ENCODE measurements around the gene CTIF.

DNA sequence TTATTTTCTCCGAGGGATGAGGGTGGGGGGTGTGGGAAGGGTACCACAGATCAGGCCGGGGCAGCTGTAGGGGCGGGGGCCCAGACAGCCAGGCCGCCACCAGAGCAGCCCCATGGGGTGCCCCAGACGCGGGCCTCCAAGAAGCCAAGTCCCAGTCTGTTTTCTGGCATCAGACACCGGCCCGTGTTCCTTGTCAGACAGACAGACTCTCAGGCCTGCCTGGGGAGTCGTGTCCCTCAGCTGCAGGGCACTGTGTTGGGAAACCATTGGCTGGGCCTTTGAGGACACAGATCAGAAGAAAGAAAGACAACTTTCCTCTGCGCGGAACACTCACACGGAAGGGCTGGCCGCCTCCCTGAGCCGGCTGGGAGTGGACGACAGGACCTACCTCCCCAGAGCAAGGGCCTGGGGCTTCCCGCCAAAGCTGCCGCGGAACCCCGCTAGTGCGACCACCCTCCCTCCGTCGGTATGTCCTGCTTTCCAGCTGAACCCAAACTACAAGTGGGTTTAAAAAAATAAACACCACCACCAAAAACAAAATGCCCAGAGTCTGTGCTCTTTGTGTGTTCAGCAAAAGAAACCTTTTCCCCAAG is 323.9 kb downstream of the CTIF start:
- TF ChIP-seq CTCF (conservative IDR thresholded peaks at IDR 0.05; ENCODE audit: low read depth in 2 of 2) (no peak), EZH2 (IDR thresholded peaks at IDR 0.05; ENCODE audit: low read depth, unreplicated experiment) (no peak), NANOG (IDR thresholded peaks at IDR 0.05; ENCODE audit: borderline replicate concordance) (no peak), EZH2phosphoT487 (IDR thresholded peaks at IDR 0.05; ENCODE audit: unreplicated experiment) (no peak), POLR2AphosphoS5 (IDR thresholded peaks at IDR 0.05; ENCODE audit: low read depth) (no peak), CREB1 (CRISPR knock-in tag; IDR thresholded peaks at IDR 0.05; ENCODE audit: low read depth) (no peak)
- TF ChIP-seq, protein P1, sequence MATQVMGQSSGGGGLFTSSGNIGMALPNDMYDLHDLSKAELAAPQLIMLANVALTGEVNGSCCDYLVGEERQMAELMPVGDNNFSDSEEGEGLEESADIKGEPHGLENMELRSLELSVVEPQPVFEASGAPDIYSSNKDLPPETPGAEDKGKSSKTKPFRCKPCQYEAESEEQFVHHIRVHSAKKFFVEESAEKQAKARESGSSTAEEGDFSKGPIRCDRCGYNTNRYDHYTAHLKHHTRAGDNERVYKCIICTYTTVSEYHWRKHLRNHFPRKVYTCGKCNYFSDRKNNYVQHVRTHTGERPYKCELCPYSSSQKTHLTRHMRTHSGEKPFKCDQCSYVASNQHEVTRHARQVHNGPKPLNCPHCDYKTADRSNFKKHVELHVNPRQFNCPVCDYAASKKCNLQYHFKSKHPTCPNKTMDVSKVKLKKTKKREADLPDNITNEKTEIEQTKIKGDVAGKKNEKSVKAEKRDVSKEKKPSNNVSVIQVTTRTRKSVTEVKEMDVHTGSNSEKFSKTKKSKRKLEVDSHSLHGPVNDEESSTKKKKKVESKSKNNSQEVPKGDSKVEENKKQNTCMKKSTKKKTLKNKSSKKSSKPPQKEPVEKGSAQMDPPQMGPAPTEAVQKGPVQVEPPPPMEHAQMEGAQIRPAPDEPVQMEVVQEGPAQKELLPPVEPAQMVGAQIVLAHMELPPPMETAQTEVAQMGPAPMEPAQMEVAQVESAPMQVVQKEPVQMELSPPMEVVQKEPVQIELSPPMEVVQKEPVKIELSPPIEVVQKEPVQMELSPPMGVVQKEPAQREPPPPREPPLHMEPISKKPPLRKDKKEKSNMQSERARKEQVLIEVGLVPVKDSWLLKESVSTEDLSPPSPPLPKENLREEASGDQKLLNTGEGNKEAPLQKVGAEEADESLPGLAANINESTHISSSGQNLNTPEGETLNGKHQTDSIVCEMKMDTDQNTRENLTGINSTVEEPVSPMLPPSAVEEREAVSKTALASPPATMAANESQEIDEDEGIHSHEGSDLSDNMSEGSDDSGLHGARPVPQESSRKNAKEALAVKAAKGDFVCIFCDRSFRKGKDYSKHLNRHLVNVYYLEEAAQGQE (IDR thresholded peaks at IDR 0.05; ENCODE audit: unreplicated experiment) = no peak
